GM21825 (cell line): ENCODE data around the gene SMC5.
"Not testable (repeated sequence)": the region's sequence is repeated elsewhere in the genome, so short reads cannot be mapped to it uniquely, and the experiment has no call there.

ENCODE experiments used
- ATAC-seq: cut with Tn5 transposase; IDR thresholded peaks from one replicate; pipeline ENCODE4 v1.9.1; 2021; ENCODE audit warnings: mild to moderate bottlenecking, moderate library complexity; ENCODE audit not compliant: unreplicated experiment

SMC5 gene

DNA sequence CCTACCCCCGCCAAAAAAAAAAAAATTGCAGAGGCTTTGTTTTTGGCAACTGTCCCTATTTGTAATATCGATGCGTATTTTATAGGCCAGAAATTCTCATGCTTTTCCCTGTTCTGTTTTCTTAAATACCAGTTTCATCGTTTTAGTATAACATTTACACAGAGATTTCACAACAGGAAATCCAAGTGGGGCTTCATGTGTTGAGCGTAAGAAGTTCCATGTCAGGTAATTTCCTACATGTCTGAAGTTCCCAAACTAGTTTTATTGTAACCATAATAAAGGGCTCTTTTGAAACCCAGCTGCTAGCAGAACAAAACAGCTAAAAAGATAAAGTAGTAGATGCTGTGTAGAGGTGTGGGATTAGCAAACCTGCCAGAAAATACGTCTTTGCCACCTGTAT is 4.2 kb downstream of the SMC5 start:
- no peak for ATAC-seq

DNA sequence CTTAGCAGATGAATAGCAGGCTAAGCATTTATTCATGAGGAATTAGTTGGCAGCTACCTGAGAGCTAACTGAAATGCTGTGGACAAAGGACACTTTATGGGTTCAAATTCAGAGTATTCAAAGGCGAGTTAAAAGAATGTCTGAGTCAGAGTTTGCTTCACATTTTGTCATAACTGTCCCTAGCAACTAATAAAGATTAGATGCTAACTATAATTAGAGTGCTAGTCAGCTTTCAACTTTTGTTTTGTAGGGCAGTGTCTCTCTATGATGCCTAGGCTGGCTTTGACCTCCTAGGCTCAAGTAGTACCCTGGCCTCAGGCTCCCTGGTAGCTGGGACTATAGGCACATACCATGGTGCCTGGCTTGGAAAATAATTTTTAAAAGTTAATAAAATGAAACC is 4.6 kb downstream of the SMC5 start:
- ATAC-seq = no peak

DNA sequence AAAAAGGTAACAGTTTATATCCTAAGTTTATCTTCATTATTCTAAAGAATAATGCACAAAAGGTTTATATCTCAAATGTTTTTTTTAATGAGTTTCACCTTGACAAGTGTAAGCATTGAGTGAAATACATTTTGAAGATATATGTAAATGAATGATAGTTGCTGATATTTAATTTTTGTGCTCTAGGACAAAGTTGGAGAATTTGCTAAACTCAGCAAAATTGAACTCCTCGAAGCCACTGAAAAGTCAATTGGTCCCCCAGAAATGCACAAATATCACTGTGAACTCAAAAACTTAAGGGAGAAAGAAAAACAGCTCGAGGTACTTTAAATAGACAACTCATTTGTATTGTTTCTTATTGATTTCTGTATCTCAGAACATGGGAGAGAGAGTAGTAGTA is 19.5 kb downstream of the SMC5 start:
- ATAC-seq = no peak

GRCh38 chr9:70283848-70284247 is 25.1 kb downstream of the SMC5 start:
- ATAC-seq = no peak

- no peak for ATAC-seq
These were observed 26.5 kb downstream of the SMC5 start for GRCh38 chr9:70285246-70285645.

- no peak for ATAC-seq
These were observed 27.3 kb downstream of the SMC5 start for GRCh38 chr9:70285981-70286598.

DNA sequence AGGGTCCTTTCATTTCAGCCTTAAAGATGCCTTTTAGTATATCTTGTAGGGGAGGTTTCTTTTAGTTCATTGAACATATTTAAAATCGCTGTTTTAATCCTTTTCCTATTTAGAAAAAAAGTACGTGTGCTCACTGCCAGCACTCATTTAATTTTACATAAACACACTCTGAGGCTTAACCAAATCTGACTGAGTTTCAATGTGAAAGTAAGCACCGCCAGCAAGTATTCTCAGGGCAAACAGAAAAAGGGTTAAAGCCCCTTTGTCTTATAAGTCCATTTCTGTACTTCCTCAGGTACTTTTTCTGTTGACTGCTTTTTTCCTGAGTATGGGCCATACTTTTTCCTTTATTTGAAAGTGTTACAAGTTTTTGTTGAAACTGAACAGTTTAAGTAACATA is 31.8 kb downstream of the SMC5 start:
- ATAC-seq = no peak

DNA sequence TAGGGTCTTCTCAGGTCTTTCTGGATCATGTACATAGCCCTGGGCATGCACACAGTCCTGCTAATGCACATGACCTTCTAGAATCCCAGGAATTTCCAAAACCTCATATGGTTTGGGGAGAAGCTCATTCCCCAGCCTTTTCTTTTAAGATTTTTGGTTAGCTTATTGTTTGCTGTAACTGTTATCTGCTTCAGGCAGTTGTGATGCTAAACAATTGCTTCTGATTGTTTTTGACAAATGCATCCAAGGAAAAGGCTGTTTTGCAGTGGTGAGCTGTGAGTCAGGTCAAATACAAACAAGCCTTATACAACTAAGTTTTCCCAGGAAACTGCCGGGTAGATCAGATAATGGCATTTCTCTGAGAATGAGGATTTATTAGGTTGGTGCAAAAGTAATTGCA is 32.7 kb downstream of the SMC5 start:
- no peak for ATAC-seq

GRCh38 chr9:70292253-70292652 is 33.5 kb downstream of the SMC5 start:
- ATAC-seq = no peak

- ATAC-seq = no peak
These were observed 34.4 kb downstream of the SMC5 start for GRCh38 chr9:70293214-70293613.

- no peak for ATAC-seq
These were observed 38.4 kb downstream of the SMC5 start for GRCh38 chr9:70297141-70297540.

DNA sequence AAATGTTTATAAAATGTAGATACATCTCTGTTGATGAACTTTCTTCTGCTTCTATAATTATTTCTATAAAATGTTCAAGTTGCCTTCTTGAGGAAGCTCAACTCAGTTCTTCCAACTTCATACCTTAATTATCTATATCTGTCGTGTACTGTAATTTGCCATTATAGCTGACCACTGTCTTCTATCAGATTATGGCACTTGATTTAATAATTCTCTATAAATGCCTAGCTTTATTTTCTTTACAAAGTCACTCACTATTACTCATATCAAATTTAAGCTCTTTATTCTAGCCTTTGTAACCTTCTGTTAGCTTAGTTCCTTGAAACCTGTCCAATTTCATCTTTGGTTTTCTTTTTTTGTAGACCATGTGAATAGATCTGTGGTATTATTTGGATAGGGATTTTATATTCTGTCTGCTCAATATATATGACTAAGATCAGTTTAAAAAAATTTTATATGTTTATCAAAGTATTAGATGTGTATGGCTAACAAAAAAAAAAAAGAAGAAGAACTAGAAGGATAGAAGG is 39.5 kb downstream of the SMC5 start:
- ATAC-seq = no peak

DNA sequence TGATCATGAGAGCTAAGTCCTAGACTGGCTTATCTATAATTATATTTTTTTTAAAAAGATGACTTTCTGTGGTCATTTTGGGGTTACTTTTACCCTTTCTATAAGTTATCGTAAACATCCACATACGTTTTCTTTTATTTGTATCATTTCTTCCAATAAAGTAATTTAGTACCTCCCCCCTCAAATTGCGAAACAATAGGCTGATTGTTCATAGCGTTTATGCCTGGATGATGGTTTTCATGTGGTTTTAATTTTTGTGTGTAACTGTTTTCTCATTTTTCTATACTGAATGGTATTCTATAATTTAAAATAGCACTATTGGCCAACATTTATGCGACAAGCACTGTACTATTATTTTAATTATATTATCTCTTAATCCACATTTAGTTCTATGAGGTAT is 44.5 kb downstream of the SMC5 start:
- no peak for ATAC-seq

- no peak for ATAC-seq
These were observed 46.0 kb downstream of the SMC5 start for GRCh38 chr9:70304810-70305209.

DNA sequence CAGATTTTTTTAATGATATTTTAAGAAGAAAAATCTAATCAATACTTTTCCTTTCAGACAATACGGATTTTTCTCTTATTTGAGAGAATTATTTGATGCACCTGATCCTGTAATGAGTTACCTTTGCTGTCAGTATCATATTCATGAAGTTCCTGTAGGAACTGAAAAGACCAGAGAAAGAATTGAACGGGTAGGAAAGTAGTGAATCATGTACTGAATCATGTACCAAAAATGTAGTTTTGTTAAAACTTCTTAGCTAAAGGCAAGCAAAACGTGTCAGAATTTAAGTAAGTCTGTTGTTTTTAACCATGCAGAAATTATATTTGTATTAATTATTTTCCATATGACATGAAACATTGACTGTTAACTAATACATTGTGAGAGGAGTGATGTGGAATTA is 56.6 kb downstream of the SMC5 start:
- no peak for ATAC-seq

- no peak for ATAC-seq
These were observed 59.2 kb downstream of the SMC5 start for GRCh38 chr9:70318002-70318401.

DNA sequence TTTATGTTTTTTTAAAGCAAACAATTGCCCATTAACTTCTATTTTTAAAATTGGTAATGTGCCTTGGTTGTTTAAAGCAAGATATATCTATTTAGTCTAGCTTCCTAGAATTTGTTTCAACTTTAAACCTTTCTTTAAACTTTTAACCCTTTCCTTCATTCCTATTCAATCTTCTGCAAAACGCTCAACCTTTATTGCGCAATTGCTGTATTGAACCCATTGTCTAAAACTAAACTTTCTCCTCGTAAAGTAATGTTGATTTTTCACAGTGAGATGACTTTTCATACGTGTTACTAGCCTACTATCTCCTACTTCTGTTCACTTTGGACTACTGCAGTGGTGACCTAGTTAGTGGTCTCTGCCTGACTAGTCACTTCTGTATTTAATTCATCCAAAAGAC is 63.3 kb downstream of the SMC5 start:
- no peak for ATAC-seq

DNA sequence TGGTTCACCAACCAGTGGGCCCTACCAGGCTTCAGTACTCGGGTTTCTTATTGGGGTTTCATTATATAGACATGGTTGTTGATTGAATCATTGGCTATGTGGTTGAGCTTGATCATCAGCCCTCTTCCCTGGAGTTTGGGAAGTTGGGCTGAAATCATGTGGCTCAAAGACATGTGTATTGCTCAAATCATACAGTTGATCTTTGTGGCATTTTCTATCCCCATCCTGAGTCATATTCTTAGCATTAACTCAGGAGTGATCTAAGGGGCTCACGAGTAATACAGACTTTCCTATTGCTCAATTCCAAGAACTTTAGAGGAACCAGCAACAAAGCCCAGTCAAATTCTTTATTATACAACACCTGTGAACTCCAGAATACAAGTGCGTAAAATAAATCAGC is 66.2 kb downstream of the SMC5 start:
- ATAC-seq = no peak

- ATAC-seq = not testable (repeated sequence)
These were observed 69.8 kb downstream of the SMC5 start for GRCh38 chr9:70328625-70329024.

- ATAC-seq = no peak
These were observed 81.8 kb downstream of the SMC5 start for GRCh38 chr9:70340572-70340971.

DNA sequence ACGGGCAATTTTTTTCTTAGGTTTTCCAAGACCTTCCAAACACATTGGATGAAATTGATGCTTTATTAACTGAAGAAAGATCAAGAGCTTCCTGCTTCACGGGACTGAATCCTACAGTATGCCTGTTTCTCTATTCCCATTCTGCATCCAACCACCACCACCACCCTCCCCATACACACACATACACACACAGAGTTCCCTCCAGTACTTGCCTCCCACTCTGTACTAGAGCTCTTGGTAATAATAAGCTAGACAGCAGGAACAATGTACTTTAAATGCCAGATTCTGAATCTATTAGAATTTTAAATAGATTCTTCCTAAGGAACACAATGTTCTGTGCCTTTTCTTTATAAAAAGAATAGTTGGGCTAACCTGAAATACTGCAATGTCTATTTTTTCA is 88.3 kb downstream of the SMC5 start:
- no peak for ATAC-seq

DNA sequence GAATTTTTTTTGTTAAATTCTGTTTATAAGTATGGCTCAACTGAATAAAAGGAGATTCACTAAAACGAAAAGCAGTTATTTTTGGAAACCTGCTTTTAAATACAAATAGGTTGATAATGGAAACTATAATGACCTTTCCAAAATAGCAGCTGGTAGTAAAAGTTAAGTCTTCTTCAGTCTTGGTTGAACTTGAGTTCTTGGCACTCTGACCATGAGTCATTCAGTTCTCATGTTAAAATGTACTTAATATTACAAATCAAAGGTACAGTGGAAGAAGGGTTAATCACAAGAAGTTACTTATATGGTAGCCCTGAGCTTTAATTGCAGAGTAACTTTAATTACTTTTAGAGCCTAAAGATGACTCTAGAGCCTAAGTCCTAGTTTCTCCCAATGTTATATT is 93.6 kb downstream of the SMC5 start:
- no peak for ATAC-seq

- no peak for ATAC-seq
These were observed 94.0 kb downstream of the SMC5 start for GRCh38 chr9:70352802-70353201.
